IMR-90 (cell line): ENCODE data around the gene OPCML.

Source experiments
- BHLHE40 ChIP-seq: fragments of 150-350 bp; IDR thresholded peaks from 2 replicates; pipeline ENCODE4 v1.6.1; 2016; ENCODE audit warnings: mild to moderate bottlenecking, low read depth, low read length
- CEBPB ChIP-seq: IDR thresholded peaks from 2 replicates; pipeline ENCODE4 v1.6.1; 2012; ENCODE audit warnings: low read depth, low read length, improper control_type of control experiment
- CHD1 ChIP-seq: IDR thresholded peaks from 2 replicates; pipeline ENCODE4 v1.6.1; 2012; ENCODE audit warnings: low read depth, low read length, improper control_type of control experiment
- CTCF ChIP-seq: conservative IDR thresholded peaks from 2 replicates; pipeline ENCODE4 v1.5.1; 2012; ENCODE audit warnings: mild to moderate bottlenecking, low read depth, low read length, improper control_type of control experiment
- MAFK ChIP-seq: IDR thresholded peaks from 2 replicates; pipeline ENCODE4 v1.6.1; 2012; ENCODE audit warnings: low read depth, low read length, improper control_type of control experiment
- MXI1 ChIP-seq: IDR thresholded peaks from 2 replicates; pipeline ENCODE4 v1.6.1; 2012; ENCODE audit warnings: low read depth, mild to moderate bottlenecking, low read length, moderate library complexity, borderline replicate concordance
- NFE2L2 ChIP-seq: fragments of 150-350 bp; IDR thresholded peaks from 2 replicates; pipeline ENCODE4 v1.6.1; 2016; ENCODE audit warnings: low read depth, mild to moderate bottlenecking, low read length
- POLR2A ChIP-seq: IDR thresholded peaks from 2 replicates; pipeline ENCODE4 v1.6.1; 2012; ENCODE audit warnings: mild to moderate bottlenecking, low read depth, low read length
- RAD21 ChIP-seq: IDR thresholded peaks from 2 replicates; pipeline ENCODE4 v1.6.1; 2012; ENCODE audit warnings: low read length, improper control_type of control experiment
- RCOR1 ChIP-seq: IDR thresholded peaks from 2 replicates; pipeline ENCODE4 v1.6.1; 2012; ENCODE audit warnings: mild to moderate bottlenecking, low read length, improper control_type of control experiment; ENCODE audit not compliant: insufficient replicate concordance
- RFX5 ChIP-seq: IDR thresholded peaks from 2 replicates; pipeline ENCODE4 v1.8.0; 2012; ENCODE audit warnings: low read depth, mild to moderate bottlenecking, low read length, moderate library complexity
- SMC3 ChIP-seq: fragments of 150-350 bp; IDR thresholded peaks from 2 replicates; pipeline ENCODE4 v1.6.1; 2016; ENCODE audit warnings: low read depth, mild to moderate bottlenecking, antibody characterized with exemption, low read length, moderate library complexity
- TF ChIP-seq, protein P1 (sequence below): fragments of 150-350 bp; IDR thresholded peaks from 2 replicates; pipeline ENCODE4 v1.6.1; 2017; ENCODE audit warnings: mild to moderate bottlenecking, antibody characterized with exemption, low read length, low read depth

GRCh38 chr11:133386262-133386661, 146.0 kb downstream of the OPCML start:
- no peak for TF ChIP-seq CEBPB
- no peak for TF ChIP-seq CTCF
- TF ChIP-seq MAFK = no peak
- TF ChIP-seq RAD21 = no peak
- TF ChIP-seq NFE2L2 = no peak
- no peak for TF ChIP-seq POLR2A
- no peak for TF ChIP-seq BHLHE40
- no peak for TF ChIP-seq RFX5
- no peak for TF ChIP-seq RCOR1
- TF ChIP-seq, protein P1, sequence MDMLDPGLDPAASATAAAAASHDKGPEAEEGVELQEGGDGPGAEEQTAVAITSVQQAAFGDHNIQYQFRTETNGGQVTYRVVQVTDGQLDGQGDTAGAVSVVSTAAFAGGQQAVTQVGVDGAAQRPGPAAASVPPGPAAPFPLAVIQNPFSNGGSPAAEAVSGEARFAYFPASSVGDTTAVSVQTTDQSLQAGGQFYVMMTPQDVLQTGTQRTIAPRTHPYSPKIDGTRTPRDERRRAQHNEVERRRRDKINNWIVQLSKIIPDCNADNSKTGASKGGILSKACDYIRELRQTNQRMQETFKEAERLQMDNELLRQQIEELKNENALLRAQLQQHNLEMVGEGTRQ = no peak
- TF ChIP-seq MXI1 = no peak
- TF ChIP-seq SMC3 = no peak
- no peak for TF ChIP-seq CHD1
